K562 (cell line): ENCODE results near the gene ADK. TPM values are rescaled to one million over a fixed set of nuclear protein-coding genes. Genes with fewer than 3 reads are reported as not detected.

Experiments
- BCLAF1 ChIP-seq, 2 experiments: fragments of 450-650 bp in 1 of 2; IDR thresholded peaks; 2 replicates each; pipeline ENCODE4 v1.6.1; 2011 to 2017; ENCODE audit warnings: low read depth in 2 of 2, antibody characterized with exemption in 1 of 2, borderline replicate concordance in 1 of 2, low read length in 1 of 2, mild to moderate bottlenecking in 1 of 2, mixed read lengths in 1 of 2; ENCODE audit not compliant: control insufficient read depth in 1 of 2
- DIDO1 ChIP-seq: fragments of 450-650 bp; IDR thresholded peaks from 2 replicates; pipeline ENCODE4 v1.6.1; 2016; ENCODE audit warnings: low read depth, missing biosample characterization, missing genetic modification characterization
- ELF4 ChIP-seq: fragments of 450-650 bp; formaldehyde crosslinking; IDR thresholded peaks from 2 replicates; pipeline ENCODE4 v1.4.0; 2022; ENCODE audit warnings: missing genetic modification characterization
- ESRRB ChIP-seq: fragments of 250-450 bp; sonication (Bioruptor Pico); IDR thresholded peaks from 2 replicates; pipeline ENCODE4 v1.5.0; 2020; ENCODE audit warnings: mild to moderate bottlenecking, moderate library complexity, borderline replicate concordance
- GABPA ChIP-seq: fragments of 200-800 bp; sonication (Bioruptor generic); conservative IDR thresholded peaks from 2 replicates; pipeline ENCODE4 v1.6.1; 2016; ENCODE audit warnings: low read depth, missing genetic modification characterization, missing compliant biosample characterization
- KAT2B ChIP-seq: IDR thresholded peaks from one replicate; pipeline ENCODE4 v1.6.1; 2012; ENCODE audit warnings: low read depth, mild to moderate bottlenecking, control low read depth, inconsistent platforms, low read length, moderate library complexity
- MAFF ChIP-seq: IDR thresholded peaks from 2 replicates; pipeline ENCODE4 v1.6.1; 2012; ENCODE audit warnings: low read length, improper control_type of control experiment
- RCOR1 ChIP-seq, 2 experiments: IDR thresholded peaks; 2 replicates each; pipeline ENCODE4 v1.6.1; 2012; ENCODE audit warnings: low read depth in 2 of 2, low read length in 2 of 2, borderline replicate concordance in 1 of 2, improper control_type of control experiment in 1 of 2
- SMARCA5 ChIP-seq: fragments of 450-650 bp; IDR thresholded peaks from 2 replicates; pipeline ENCODE4 v1.6.1; 2016
- SRF ChIP-seq, 2 experiments: fragments of 250-450, 450-650 bp in 1 of 2; sonication (Bioruptor Pico) in 1 of 2; sonication (generic) in 1 of 2; formaldehyde crosslinking; IDR thresholded peaks; 2 replicates each; pipeline versions ENCODE4 v1.5.0 to v1.5.1; 2020 to 2022; ENCODE audit warnings: mild to moderate bottlenecking in 1 of 2, missing genetic modification reagents in 1 of 2
- TSHZ1 ChIP-seq: fragments of 250-450 bp; sonication (Bioruptor Pico); IDR thresholded peaks from 2 replicates; pipeline ENCODE4 v1.4.0; 2020; ENCODE audit warnings: mild to moderate bottlenecking, moderate library complexity
- ZBTB34 ChIP-seq: fragments of 250-450 bp; sonication (Bioruptor Pico); IDR thresholded peaks from 2 replicates; pipeline ENCODE4 v1.8.0; 2021; ENCODE audit warnings: mild to moderate bottlenecking, moderate library complexity
- ZC3H11A ChIP-seq: IDR thresholded peaks from 2 replicates; pipeline ENCODE4 v1.6.1; 2012; ENCODE audit warnings: low read depth, low read length, improper control_type of control experiment
- ZEB2 ChIP-seq: fragments of 450-650 bp; IDR thresholded peaks from 2 replicates; pipeline ENCODE4 v1.6.1; 2016
- ZNF274 ChIP-seq: IDR thresholded peaks from 2 replicates; pipeline ENCODE4 v1.6.1; 2011; ENCODE audit warnings: low read depth, mild to moderate bottlenecking, low read length, moderate library complexity, borderline replicate concordance
- ZNF347 ChIP-seq: fragments of 450-650 bp; formaldehyde crosslinking; IDR thresholded peaks from 2 replicates; pipeline ENCODE4 v1.4.0; 2020; ENCODE audit warnings: low read depth, mild to moderate bottlenecking, moderate library complexity
- ZNF449 ChIP-seq: fragments of 250-450 bp; sonication (Bioruptor Pico); IDR thresholded peaks from 2 replicates; pipeline ENCODE4 v1.8.0; 2022; ENCODE audit warnings: moderate library complexity, mild to moderate bottlenecking, inconsistent platforms
- ZNF57 ChIP-seq: fragments of 450-650 bp; formaldehyde crosslinking; IDR thresholded peaks from 2 replicates; pipeline ENCODE4 v1.4.0; 2020; ENCODE audit warnings: mild to moderate bottlenecking, moderate library complexity
- ZNF75A ChIP-seq: fragments of 450-650 bp; formaldehyde crosslinking; IDR thresholded peaks from 2 replicates; pipeline ENCODE4 v1.4.0; 2020; ENCODE audit warnings: mild to moderate bottlenecking
- polyA plus RNA-seq, 8 experiments: library from polyadenylated mRNA; depleted of rRNA in 4 of 8; stranded (reverse) in 5 of 8; unstranded in 3 of 8; fragments of >200 nt; fragmentation: Nextera tagmentation in 2 of 8; fragmentation: Illumina TruSeq in 1 of 8; extraction: Ambion mirVana in 2 of 8; extraction: Trizol in 1 of 8; gene quantifications; 2 replicates each; pipeline versions ENCODE4 v1.2.1 to v1.2.3, GENCODE V29; 2011 to 2014; ENCODE audit warnings: inconsistent platforms in 1 of 8, missing spikeins in 1 of 8
- total RNA-seq, 7 experiments: library from RNA; depleted of rRNA in 6 of 7; stranded (reverse); fragments of >200 nt in 6 of 7; fragmentation: Illumina TruSeq in 2 of 7; extraction: Trizol in 2 of 7; gene quantifications; 2 replicates each; pipeline versions ENCODE4 v1.2.1 to v1.2.3, GENCODE V29; 2011 to 2021; ENCODE audit warnings: low replicate concordance in 1 of 7

ADK gene
- total and polyA plus RNA-seq, 9 of the 15 experiments (the other 6 are each of a cell fraction or from before 2014, with no cell fraction given) = 54.2 to 97.8 (median 73.6) TPM

- no peak for TF ChIP-seq ZBTB34 (CRISPR knock-in tag)
- TF ChIP-seq SRF (CRISPR knock-in tag; IDR thresholded peaks at IDR 0.05) = no peak
- TF ChIP-seq ZEB2 = no peak
- 0 out of 2 replicates have a peak, but pooled peaks have one; percentile 35 for TF ChIP-seq ELF4
- peak; percentile 90 for TF ChIP-seq DIDO1
- peak; percentile 87 for TF ChIP-seq TSHZ1 (CRISPR knock-in tag)
- no peak for TF ChIP-seq ZC3H11A
- TF ChIP-seq RCOR1 (IDR thresholded peaks at IDR 0.05; ENCODE audit: borderline replicate concordance in 1 of 2, low read depth in 2 of 2, low read length in 2 of 2) = no peak
- TF ChIP-seq GABPA (tag) = no peak
- TF ChIP-seq BCLAF1 (IDR thresholded peaks at IDR 0.05; ENCODE audit: borderline replicate concordance in 1 of 2, control insufficient read depth in 1 of 2, low read depth in 2 of 2, low read length in 1 of 2) = no peak
- TF ChIP-seq KAT2B = no peak
- TF ChIP-seq ZNF347 (CRISPR knock-in tag) = no peak
- TF ChIP-seq ZNF75A (CRISPR knock-in tag) = no peak
- no peak for TF ChIP-seq ZNF274
- no peak for TF ChIP-seq SMARCA5
- TF ChIP-seq ESRRB (CRISPR knock-in tag) = no peak
- peak; percentile 86 for TF ChIP-seq ZNF449 (CRISPR knock-in tag)
- TF ChIP-seq ZNF57 (CRISPR knock-in tag) = no peak
- TF ChIP-seq MAFF = no peak
Measured at GRCh38 chr10:74179111-74179710, 28.2 kb downstream of the ADK start (continued).
